H1 (cell line): ENCODE measurements around the gene PDE9A. TPM values are rescaled to one million over a fixed set of nuclear protein-coding genes. Genes with fewer than 3 reads are reported as not detected.

ENCODE experiments used
- CTCF ChIA-PET: fragments of 300-600 bp; sonication (Branson Sonifier 250); formaldehyde crosslinking; loops from one replicate; lab custom pipeline; 2021; ENCODE audit not compliant: partially characterized antibody; lab: Charles Lee
- POLR2A ChIA-PET: fragments of 300-600 bp; sonication (Branson Sonifier 250); formaldehyde crosslinking; loops from one replicate; lab custom pipeline; 2021; ENCODE audit warnings: inconsistent platforms; ENCODE audit not compliant: partially characterized antibody; lab: Charles Lee
- DNase-seq, 2 experiments: peaks; one replicate each; pipeline versions ENCODE4 v3.0.0 to v3.0.0-alpha.2; 2010 to 2022; ENCODE audit warnings: low spot score in 2 of 2, low read depth in 1 of 2, mixed read lengths in 1 of 2
- FAIRE-seq: peaks from 2 replicates; lab custom pipeline; 2011; peaks lifted over from hg19 to GRCh38; lab: Jason Lieb, UNC
- H2AFZ ChIP-seq: 2 replicates; pipeline ENCODE4 v1.8.1; 2012; ENCODE audit warnings: low read length, inconsistent platforms
- H2AK5ac ChIP-seq: 2 replicates; pipeline ENCODE4 v1.6.1; 2013; ENCODE audit warnings: low read depth, low read length
- H2BK120ac ChIP-seq: replicated peaks from 2 replicates; pipeline ENCODE3; 2013; ENCODE audit warnings: low read depth, low read length, inconsistent platforms
- H2BK12ac ChIP-seq: 2 replicates; pipeline ENCODE4 v1.6.1; 2013; ENCODE audit warnings: low read depth, low read length
- H2BK15ac ChIP-seq: 2 replicates; pipeline ENCODE4 v1.6.1; 2013; ENCODE audit warnings: low read length
- H2BK20ac ChIP-seq: 2 replicates; pipeline ENCODE4 v1.6.1; 2013; ENCODE audit warnings: low read length
- H2BK5ac ChIP-seq: 2 replicates; pipeline ENCODE4 v1.6.1; 2013; ENCODE audit warnings: low read depth, low read length
- H3K14ac ChIP-seq: 2 replicates; pipeline ENCODE4 v1.6.1; 2013; ENCODE audit warnings: inconsistent platforms; ENCODE audit not compliant: insufficient read length
- H3K18ac ChIP-seq: 2 replicates; pipeline ENCODE4 v1.6.1; 2013; ENCODE audit warnings: low read length; ENCODE audit errors: extremely low read depth
- H3K23ac ChIP-seq: 2 replicates; pipeline ENCODE4 v1.6.1; 2013; ENCODE audit warnings: inconsistent platforms; ENCODE audit not compliant: insufficient read length
- H3K23me2 ChIP-seq: 2 replicates; pipeline ENCODE4 v1.6.1; 2013; ENCODE audit warnings: low read depth, low read length
- H3K27ac ChIP-seq: 2 replicates; pipeline ENCODE4 v1.6.1; 2011; ENCODE audit warnings: low read depth, low read length, inconsistent platforms
- H3K27me3 ChIP-seq, 4 experiments: replicated peaks in 1 of 4; 1 replicate in 1 of 4; 2 replicates in 3 of 4; pipeline versions ENCODE4 v1.6.1 to v1.8.1; 2011 to 2013; ENCODE audit warnings: low read length in 3 of 4, mild to moderate bottlenecking in 3 of 4, inconsistent platforms in 2 of 4, mixed read lengths in 2 of 4, moderate library complexity in 1 of 4; ENCODE audit not compliant: control insufficient read depth in 3 of 4, insufficient read depth in 3 of 4; ENCODE audit errors: extremely low read depth in 1 of 4
- H3K36me3 ChIP-seq, 4 experiments: 2 replicates each; pipeline versions ENCODE4 v1.6.1 to v1.8.1; 2011 to 2013; ENCODE audit warnings: mild to moderate bottlenecking in 4 of 4, low read length in 3 of 4, moderate library complexity in 2 of 4, control low read depth in 1 of 4, inconsistent platforms in 1 of 4; ENCODE audit not compliant: insufficient read depth in 4 of 4, control insufficient read depth in 2 of 4
- H3K4ac ChIP-seq: replicated peaks from 2 replicates; pipeline ENCODE3; 2013; ENCODE audit warnings: low read length, low read depth, mixed read lengths, inconsistent platforms; ENCODE audit not compliant: insufficient read length
- H3K4me1 ChIP-seq, 4 experiments: replicated peaks in 1 of 4; 1 replicate in 1 of 4; 2 replicates in 3 of 4; pipeline versions ENCODE4 v1.6.1 to v1.8.1; 2011 to 2013; ENCODE audit warnings: low read length in 3 of 4, inconsistent platforms in 2 of 4, mixed read lengths in 1 of 4; ENCODE audit not compliant: insufficient read depth in 4 of 4, control insufficient read depth in 3 of 4
- H3K4me2 ChIP-seq, 2 experiments: 2 replicates each; pipeline versions ENCODE4 v1.6.1 to v1.8.1; 2011 to 2013; ENCODE audit warnings: low read depth in 2 of 2, low read length in 2 of 2, control low read depth in 1 of 2, inconsistent platforms in 1 of 2, mild to moderate bottlenecking in 1 of 2; ENCODE audit not compliant: insufficient read depth in 1 of 2
- H3K4me3 ChIP-seq, 4 experiments: fragments of 200-600, 300-600 bp in 1 of 4; sonication (generic), shearing (Covaris generic), sonication (Bioruptor Twin) in 1 of 4; 2 replicates each; pipeline versions ENCODE4 v1.5.1 to v1.8.1; 2011 to 2016; ENCODE audit warnings: low read length in 4 of 4, low read depth in 3 of 4, control low read depth in 2 of 4, inconsistent platforms in 2 of 4, mild to moderate bottlenecking in 2 of 4, mixed read lengths in 1 of 4, moderate library complexity in 1 of 4; ENCODE audit not compliant: insufficient read depth in 2 of 4; ENCODE audit errors: extremely low read depth in 1 of 4
- H3K56ac ChIP-seq: replicated peaks from 2 replicates; pipeline ENCODE3; 2013; ENCODE audit warnings: low read depth, mild to moderate bottlenecking, mixed read lengths, low read length, inconsistent platforms; ENCODE audit not compliant: insufficient read length
- H3K79me1 ChIP-seq: 2 replicates; pipeline ENCODE4 v1.6.1; 2013; ENCODE audit warnings: low read depth, low read length, control low read depth
- H3K79me2 ChIP-seq, 2 experiments: 2 replicates each; pipeline versions ENCODE4 v1.6.1 to v1.8.1; 2012 to 2013; ENCODE audit warnings: low read length in 2 of 2, mild to moderate bottlenecking in 2 of 2, inconsistent platforms in 1 of 2; ENCODE audit not compliant: insufficient read depth in 2 of 2, control insufficient read depth in 1 of 2
- H3K9ac ChIP-seq, 4 experiments: replicated peaks in 1 of 4; 1 replicate in 1 of 4; 2 replicates in 3 of 4; pipeline versions ENCODE4 v1.6.1 to v1.8.1; 2011 to 2013; ENCODE audit warnings: low read depth in 3 of 4, low read length in 3 of 4, control low read depth in 2 of 4, mild to moderate bottlenecking in 2 of 4, moderate library complexity in 2 of 4, inconsistent platforms in 1 of 4; ENCODE audit errors: extremely low read depth in 1 of 4
- H3K9me3 ChIP-seq, 2 experiments: 2 replicates each; pipeline versions ENCODE4 v1.6.1 to v1.8.1; 2012 to 2013; ENCODE audit warnings: mild to moderate bottlenecking in 2 of 2, moderate library complexity in 2 of 2, control low read depth in 1 of 2, inconsistent platforms in 1 of 2, low read depth in 1 of 2, low read length in 1 of 2, mixed read lengths in 1 of 2; ENCODE audit not compliant: insufficient read depth in 2 of 2
- H4K20me1 ChIP-seq, 2 experiments: replicated peaks in 1 of 2; 2 replicates each; pipeline versions ENCODE3 to v1.8.1; 2011 to 2013; ENCODE audit warnings: inconsistent platforms in 2 of 2, low read length in 2 of 2, mild to moderate bottlenecking in 1 of 2; ENCODE audit not compliant: insufficient read depth in 2 of 2, control insufficient read depth in 1 of 2
- H4K5ac ChIP-seq: 2 replicates; pipeline ENCODE4 v1.6.1; 2013; ENCODE audit warnings: low read length, low read depth, mixed read lengths, inconsistent platforms; ENCODE audit not compliant: insufficient read length
- H4K8ac ChIP-seq: 2 replicates; pipeline ENCODE4 v1.8.0; 2013; ENCODE audit warnings: mild to moderate bottlenecking, moderate library complexity, low read length, inconsistent platforms; ENCODE audit not compliant: insufficient read depth; ENCODE audit errors: extremely low read depth
- H4K91ac ChIP-seq: replicated peaks from 2 replicates; pipeline ENCODE3; 2013; ENCODE audit warnings: low read length, mixed read lengths, inconsistent platforms; ENCODE audit not compliant: insufficient read length
- BRCA1 ChIP-seq: IDR thresholded peaks from 2 replicates; pipeline ENCODE4 v1.6.1; 2012; ENCODE audit warnings: low read depth, low read length, improper control_type of control experiment
- FOSL1 ChIP-seq: IDR thresholded peaks from 2 replicates; pipeline ENCODE4 v1.6.1; 2011; ENCODE audit warnings: mild to moderate bottlenecking, low read depth, low read length, moderate library complexity; ENCODE audit not compliant: insufficient read depth
- GTF2F1 ChIP-seq: IDR thresholded peaks from 2 replicates; pipeline ENCODE4 v1.6.1; 2012; ENCODE audit warnings: low read depth, low read length, improper control_type of control experiment, borderline replicate concordance
- JUN ChIP-seq: IDR thresholded peaks from 2 replicates; pipeline ENCODE4 v1.6.1; 2011; ENCODE audit warnings: low read depth, mild to moderate bottlenecking, improper control_type of control experiment, low read length
- NANOG ChIP-seq: IDR thresholded peaks from 2 replicates; pipeline ENCODE4 v1.6.1; 2011; ENCODE audit warnings: low read length, low read depth, mild to moderate bottlenecking, inconsistent platforms; ENCODE audit not compliant: insufficient read depth, poor library complexity, severe bottlenecking
- NRF1 ChIP-seq: IDR thresholded peaks from 2 replicates; pipeline ENCODE4 v1.6.1; 2011; ENCODE audit warnings: mild to moderate bottlenecking, low read depth, low read length, improper control_type of control experiment
- RAD21 ChIP-seq, 2 experiments: IDR thresholded peaks in 1 of 2; conservative IDR thresholded peaks in 1 of 2; 2 replicates each; pipeline ENCODE4 v1.6.1; 2011; ENCODE audit warnings: low read depth in 2 of 2, low read length in 2 of 2, improper control_type of control experiment in 1 of 2, inconsistent platforms in 1 of 2, mild to moderate bottlenecking in 1 of 2, moderate library complexity in 1 of 2
- SP4 ChIP-seq: IDR thresholded peaks from 2 replicates; pipeline ENCODE4 v1.6.1; 2012; ENCODE audit warnings: low read length, inconsistent platforms
- TBP ChIP-seq: IDR thresholded peaks from 2 replicates; pipeline ENCODE4 v1.6.1; 2011; ENCODE audit warnings: low read depth, low read length, improper control_type of control experiment
- TEAD4 ChIP-seq: IDR thresholded peaks from 2 replicates; pipeline ENCODE4 v1.6.1; 2012; ENCODE audit warnings: low read depth, low read length, inconsistent platforms, mixed read lengths
- WGBS, 2 experiments: shearing (Covaris generic) in 1 of 2; methylation state at CpG; one replicate each; pipeline versions ENCODE4 v1.1.6 to v1.1.7; 2013 to 2015; ENCODE audit warnings: low lambda C conversion rate in 2 of 2, mixed read lengths in 2 of 2, inconsistent platforms in 1 of 2, low coverage in 1 of 2, missing lambda C conversion rate in 1 of 2; ENCODE audit not compliant: insufficient replicate concordance in 2 of 2, insufficient coverage in 1 of 2, insufficient read length in 1 of 2; ENCODE audit errors: extremely low coverage in 1 of 2, missing lambda C conversion rate in 1 of 2; 5-methylcytosine and 5-hydroxymethylcytosine counted together
- polyA plus RNA-seq, 7 experiments: library from polyadenylated mRNA; depleted of rRNA in 3 of 7; stranded (reverse) in 5 of 7; unstranded in 2 of 7; fragments of >200 nt in 5 of 7; fragments of 200-250 nt in 2 of 7; gene quantifications; 1 replicate in 5 of 7; 2 replicates in 1 of 7; 4 replicates in 1 of 7; pipeline versions ENCODE4 v1.2.1 to v1.2.3, GENCODE V29; 2011 to 2013; ENCODE audit warnings: missing spikeins in 2 of 7, mixed read lengths in 2 of 7
- total RNA-seq: library from RNA; stranded (reverse); fragmentation: NEBNext Ultra II Directional; extraction: Animal tissue kit (Norgen Biotek cat#: 25700); gene quantifications from 2 replicates; pipeline ENCODE4 v1.2.1, GENCODE V29; 2021
- TF ChIP-seq, protein P1 (sequence below): IDR thresholded peaks from 2 replicates; pipeline ENCODE4 v1.6.1; 2012; ENCODE audit warnings: inconsistent platforms
- TF ChIP-seq, protein P2 (sequence below): IDR thresholded peaks from 2 replicates; pipeline ENCODE4 v1.6.1; 2011; ENCODE audit warnings: low read depth, mild to moderate bottlenecking, low read length; ENCODE audit not compliant: insufficient read depth

PDE9A gene
- total and polyA plus RNA-seq, 2 of the 8 experiments (the other 6 are each of a cell fraction or from before 2014, with no cell fraction given), result 39.2 to 45.9 TPM

DNA sequence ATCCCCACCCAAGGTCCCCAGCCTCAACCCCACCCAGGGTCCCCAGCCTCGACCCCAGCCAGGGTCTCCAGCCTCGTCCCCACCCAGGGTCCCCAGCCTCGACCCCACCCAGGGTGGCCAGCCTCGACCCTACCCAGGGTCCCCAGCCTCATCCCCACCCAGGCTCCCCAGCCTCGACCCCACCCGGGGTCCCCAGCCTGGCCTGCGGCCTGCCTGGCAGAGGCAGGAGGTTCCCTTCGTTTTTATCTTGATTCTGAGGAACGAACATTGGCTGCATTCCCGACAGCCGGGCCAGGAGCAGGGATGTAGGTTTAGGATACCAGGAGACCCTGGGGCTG, 3.4 kb upstream of the PDE9A start:
- peaks cover 2 to 17% (median 15%) of the 10 kb centered on the region in 4 experiments for H3K4me1 ChIP-seq
- H2AK5ac ChIP-seq, result no peak overlapping the region
- no peak overlapping the region for H2BK20ac ChIP-seq
- no peak overlapping the region for H3K4me3 ChIP-seq
- no peak for DNase-seq
- H4K91ac ChIP-seq, result no peak overlapping the region
- H3K9me3 ChIP-seq, result no peaks in the 10 kb centered on the region
- no peak overlapping the region for H3K23ac ChIP-seq
- CTCF ChIA-PET, result interaction anchor here (0.7 to 10.8 kb wide), 4 partner anchors 9 to 1151 kb away, joined by 3 to 112 read pairs (median 4); no protein-coding TSS in a partner anchor
- no peak overlapping the region for H2AFZ ChIP-seq
- FAIRE-seq, result no peak
- peaks cover 5% of the 10 kb centered on the region for H3K79me1 ChIP-seq
- no peak overlapping the region for H3K14ac ChIP-seq
- H3K36me3 ChIP-seq, result no peaks in the 10 kb centered on the region
- no peak overlapping the region for H2BK120ac ChIP-seq
- H4K20me1 ChIP-seq, result peaks cover 3% of the 10 kb centered on the region in 2 experiments
- H3K27me3 ChIP-seq, result no peaks in the 10 kb centered on the region; a peak in 2 of 7 replicates
- no peak overlapping the region for H2BK5ac ChIP-seq
- H3K79me2 ChIP-seq, result peaks cover 0 to 6% of the 10 kb centered on the region in 2 experiments; a peak in 2 of 4 replicates
- no peak overlapping the region for H3K4me2 ChIP-seq
- 94% methylated on average over 6 of the region's 11 CpGs; no CpG with 5 or more reads in 1 of the 2 experiments for WGBS, 2 experiments
- H2BK15ac ChIP-seq, result no peak overlapping the region
- H4K5ac ChIP-seq, result no peak overlapping the region
- H3K9ac ChIP-seq, result no peak overlapping the region
- no peak overlapping the region for H3K18ac ChIP-seq
- peaks cover 12% of the 10 kb centered on the region; the same call in 1 of the 2 replicates for H3K23me2 ChIP-seq
- POLR2A ChIA-PET, result interaction anchor here (1.3 kb wide), 1 partner anchor 13 kb away, joined by 5 read pairs; no protein-coding TSS in a partner anchor
- no peak overlapping the region for H2BK12ac ChIP-seq
- no peak overlapping the region for H4K8ac ChIP-seq
- no peak overlapping the region for H3K27ac ChIP-seq
- H3K56ac ChIP-seq, result no peak overlapping the region
- H3K4ac ChIP-seq, result no peak overlapping the region
- TF ChIP-seq SP4 (no peak), TEAD4 (no peak), BRCA1 (no peak), JUN (no peak), FOSL1 (no peak), TBP (no peak), RAD21 (IDR thresholded peaks at IDR 0.05 in 1 of 2, conservative IDR thresholded peaks at IDR 0.05 in 1 of 2; ENCODE audit: low read depth in 2 of 2, low read length in 2 of 2) (no peak), GTF2F1 (no peak), NANOG (no peak), NRF1 (no peak)
- TF ChIP-seq, protein P1, sequence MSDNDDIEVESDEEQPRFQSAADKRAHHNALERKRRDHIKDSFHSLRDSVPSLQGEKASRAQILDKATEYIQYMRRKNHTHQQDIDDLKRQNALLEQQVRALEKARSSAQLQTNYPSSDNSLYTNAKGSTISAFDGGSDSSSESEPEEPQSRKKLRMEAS, result no peak
- TF ChIP-seq, protein P2, sequence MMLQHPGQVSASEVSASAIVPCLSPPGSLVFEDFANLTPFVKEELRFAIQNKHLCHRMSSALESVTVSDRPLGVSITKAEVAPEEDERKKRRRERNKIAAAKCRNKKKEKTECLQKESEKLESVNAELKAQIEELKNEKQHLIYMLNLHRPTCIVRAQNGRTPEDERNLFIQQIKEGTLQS, result no peak
